ENCODE data around the gene RAB9A. TPM values are rescaled to one million over a fixed set of nuclear protein-coding genes. Genes with fewer than 3 reads are reported as not detected.
"Not testable (repeated sequence)": the region's sequence is repeated elsewhere in the genome, so short reads cannot be mapped to it uniquely, and the experiment has no call there.

RAB9A gene
- total RNA-seq, result 33.5 and 39.8 TPM in 2 replicates

DNA sequence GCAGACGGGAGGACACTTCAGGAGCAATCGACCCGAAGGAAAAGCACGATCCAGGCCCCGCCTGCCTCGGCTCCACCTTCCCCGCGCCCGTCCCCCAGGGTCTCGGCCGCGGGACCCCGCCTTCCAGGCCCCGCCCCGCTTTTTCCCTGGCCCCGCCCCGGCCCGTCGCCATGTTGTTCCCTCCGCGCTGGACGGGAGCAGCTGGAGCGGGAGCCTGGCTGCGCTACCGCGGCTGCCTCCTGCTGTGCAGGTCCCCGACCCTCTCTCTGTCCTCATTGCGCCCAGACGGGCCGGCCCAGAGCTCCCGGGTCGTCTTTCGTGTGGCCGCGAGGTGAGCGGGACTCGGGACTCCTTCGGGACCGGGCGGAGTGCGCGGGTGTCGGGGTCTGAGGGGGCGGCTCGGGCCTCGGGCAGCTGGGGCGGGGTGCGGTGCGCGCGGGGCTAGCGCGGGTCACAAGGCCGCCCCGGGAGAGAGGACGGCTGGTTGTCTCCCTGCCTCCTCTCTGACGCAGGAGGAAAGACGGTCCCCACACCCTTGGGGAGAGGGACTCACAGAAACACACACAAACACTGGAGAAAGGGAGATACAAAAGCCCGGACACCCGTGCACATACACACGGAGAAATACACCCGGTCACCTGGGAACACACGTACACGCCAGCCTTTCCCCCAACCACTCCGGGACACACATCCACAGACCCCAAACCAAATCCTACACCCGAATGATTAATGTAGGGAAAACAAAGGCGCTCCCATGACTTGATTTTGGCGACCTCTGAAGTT is at the start of gene RAB9A:
RAB9A (plus strand) TSS at position 171 of the 783 bp plus-strand sequence. CDS start 19,619 bp downstream, outside the sequence.
- DNase-seq (ENCODE audit: extremely low read depth, low read depth, low spot score), result no peak

DNA sequence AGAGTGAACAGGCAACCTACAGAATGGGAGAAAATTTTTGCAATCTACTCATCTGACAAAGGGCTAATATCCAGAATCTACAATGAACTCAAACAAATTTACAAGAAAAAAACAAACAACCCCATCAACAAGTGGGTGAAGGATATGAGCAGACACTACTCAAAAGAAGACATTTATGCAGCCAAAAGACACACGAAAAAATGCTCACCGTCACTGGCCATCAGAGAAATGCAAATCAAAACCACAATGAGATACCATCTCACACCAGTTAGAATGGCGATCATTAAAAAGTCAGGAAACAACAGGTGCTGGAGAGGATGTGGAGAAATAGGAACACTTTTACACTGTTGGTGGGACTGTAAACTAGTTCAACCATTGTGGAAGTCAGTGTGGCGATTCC is 47.2 kb upstream of the RAB9A start:
- not testable (repeated sequence) for DNase-seq (ENCODE audit: extremely low read depth, low read depth, low spot score)

DNA sequence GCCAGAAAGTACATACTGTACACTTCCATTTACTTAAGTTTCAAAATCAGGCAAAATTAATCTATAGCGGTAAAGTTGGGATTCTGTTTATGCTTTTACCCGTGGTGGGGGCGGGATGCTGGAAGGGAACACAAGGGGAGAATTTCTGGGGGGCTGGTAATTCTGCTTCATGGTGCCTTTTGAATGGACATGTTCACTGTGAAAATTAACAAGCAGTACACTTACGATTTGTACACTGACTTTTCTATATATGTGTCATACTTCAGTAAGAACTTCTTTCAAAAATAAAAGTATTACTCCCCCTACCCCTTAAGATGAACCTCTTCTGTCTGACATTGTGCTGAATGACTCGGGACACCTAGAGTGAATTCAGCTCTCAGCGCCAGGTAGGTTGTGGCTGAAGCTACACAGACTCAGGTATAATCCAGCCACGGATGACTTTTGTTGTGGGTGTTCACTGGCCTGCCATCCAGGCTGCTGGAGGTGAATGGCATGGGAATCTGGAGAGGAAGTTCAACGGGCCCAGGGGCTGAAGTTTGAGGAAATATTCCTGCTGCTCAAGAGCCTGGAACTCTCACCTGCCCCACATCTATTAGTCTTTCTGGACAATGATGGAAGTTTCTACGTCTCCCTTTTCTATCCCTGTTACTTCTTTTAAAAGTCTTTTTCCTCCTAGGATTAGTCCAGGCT is 43.3 kb upstream of the RAB9A start:
- DNase-seq (ENCODE audit: extremely low read depth, low read depth, low spot score), result no peak

DNA sequence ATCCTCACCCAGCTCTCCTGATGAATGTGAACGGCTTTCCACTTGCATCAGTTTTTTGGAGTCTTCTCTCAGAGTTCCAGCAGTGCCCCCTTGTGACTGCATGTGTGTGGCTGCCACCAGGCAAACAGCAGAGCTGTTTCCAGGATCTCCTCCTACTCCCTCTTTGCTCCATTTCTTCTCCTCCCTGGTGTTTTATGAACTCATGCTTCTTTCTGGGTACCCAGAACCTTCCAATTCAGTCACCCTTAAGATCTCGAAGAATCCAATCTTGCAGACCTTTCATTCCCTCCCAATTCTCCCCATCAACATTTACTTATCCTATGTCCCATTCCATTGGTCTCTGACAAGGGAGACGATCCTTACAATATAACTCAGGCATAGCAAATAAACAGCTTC is 42.8 kb upstream of the RAB9A start:
- DNase-seq (ENCODE audit: extremely low read depth, low read depth, low spot score), result no peak

DNA sequence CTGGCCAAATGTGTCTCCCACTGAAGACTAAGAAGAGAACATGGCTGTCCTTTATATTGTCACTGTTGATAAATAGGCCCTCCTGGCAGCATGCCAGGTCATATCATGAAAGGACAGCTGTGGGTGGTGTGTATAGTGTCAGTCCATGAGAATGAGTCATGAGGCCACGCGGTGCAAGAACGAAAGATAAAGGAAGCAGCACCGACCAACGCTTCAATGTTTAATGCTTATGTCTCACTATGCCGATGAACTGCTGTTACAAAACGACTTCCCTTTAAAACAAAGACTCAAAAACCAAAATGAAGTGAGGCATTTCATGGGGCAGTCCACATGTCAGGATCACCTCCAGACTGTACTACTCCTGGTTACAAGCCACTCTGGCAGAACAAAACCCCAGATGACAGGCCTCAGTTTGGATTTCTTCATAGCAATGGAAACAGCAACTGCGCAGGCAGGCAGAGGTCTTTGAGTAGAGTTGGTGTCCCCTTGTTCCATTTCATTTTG is 41.2 kb upstream of the RAB9A start:
- DNase-seq (ENCODE audit: extremely low read depth, low read depth, low spot score), result no peak

DNA sequence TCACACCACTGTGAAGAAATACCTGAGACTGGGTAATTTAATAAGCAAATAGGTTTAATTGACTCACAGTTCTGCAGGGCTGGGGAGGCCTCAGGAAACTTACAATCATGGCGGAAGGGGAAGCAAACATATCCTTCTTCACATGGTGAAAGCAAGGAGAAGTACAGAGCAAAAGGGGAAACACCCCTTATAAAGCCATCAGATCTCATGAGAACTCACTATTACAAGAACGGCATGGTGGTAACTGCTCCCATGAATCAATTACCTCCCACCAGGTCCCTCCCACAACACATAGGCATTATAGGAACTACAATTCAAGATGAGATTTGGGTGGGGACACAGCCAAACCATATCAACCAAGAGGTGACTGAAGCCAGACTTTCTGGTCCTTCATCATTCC is 40.6 kb upstream of the RAB9A start:
- DNase-seq (ENCODE audit: extremely low read depth, low read depth, low spot score), result not testable (repeated sequence)

DNA sequence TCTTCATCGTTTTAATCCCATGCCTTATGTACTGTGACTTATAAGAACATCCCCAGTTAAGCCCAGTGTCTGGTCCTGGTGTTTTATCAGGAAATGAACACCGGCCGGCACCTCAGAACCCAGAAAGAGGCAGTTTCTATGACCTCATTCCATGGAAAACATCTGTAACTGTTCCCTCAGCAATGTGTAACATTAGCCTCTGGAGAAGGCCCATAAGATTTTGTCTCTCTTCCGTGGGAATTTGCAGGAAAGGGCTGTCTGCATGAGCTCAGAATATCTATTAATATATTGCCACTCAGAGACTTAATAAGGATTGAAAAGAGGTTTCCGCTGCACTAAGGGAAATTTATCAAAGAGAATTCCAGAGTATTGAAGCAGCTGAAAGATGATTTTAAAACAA is 39.1 kb upstream of the RAB9A start:
- no peak for DNase-seq (ENCODE audit: extremely low read depth, low read depth, low spot score)

DNA sequence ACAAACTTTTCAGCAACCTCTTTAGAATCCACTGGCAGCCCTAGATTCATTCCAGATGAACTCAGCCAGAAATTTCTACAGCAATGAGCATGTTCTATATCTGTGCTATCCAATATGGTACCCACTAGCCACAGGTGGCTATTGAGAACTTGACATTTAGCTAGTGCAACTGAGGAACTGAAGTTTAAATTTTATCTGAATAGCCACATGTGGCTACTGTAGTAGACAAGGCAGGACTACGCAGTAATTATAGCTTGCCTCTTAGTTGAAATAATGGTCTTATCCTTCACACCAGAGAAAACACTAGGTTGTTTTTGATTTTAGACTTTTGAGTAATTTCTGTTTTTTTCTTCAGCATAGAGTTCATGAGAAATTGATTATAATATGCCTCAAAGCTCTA is 38.6 kb upstream of the RAB9A start:
- no peak for DNase-seq (ENCODE audit: extremely low read depth, low read depth, low spot score)

DNA sequence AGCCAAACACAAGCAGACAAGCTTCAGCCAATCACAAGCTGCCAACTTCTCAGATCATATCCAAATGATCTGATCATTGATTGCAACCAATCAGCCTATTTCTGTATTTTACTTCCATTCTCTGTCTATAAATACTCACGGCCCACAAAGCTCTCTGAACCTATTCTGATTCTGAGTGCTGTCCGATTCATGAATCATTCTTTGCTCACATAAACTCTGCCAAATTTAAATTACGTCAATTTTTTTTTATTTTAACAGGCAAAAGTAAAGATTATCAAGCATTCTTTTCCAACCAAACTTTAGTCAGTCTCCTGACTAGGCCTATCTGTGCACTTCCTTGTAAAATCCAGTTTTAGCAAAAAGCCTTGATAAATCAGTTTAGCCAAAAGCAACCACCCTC is 37.8 kb upstream of the RAB9A start:
- DNase-seq (ENCODE audit: extremely low read depth, low read depth, low spot score), result no peak

DNA sequence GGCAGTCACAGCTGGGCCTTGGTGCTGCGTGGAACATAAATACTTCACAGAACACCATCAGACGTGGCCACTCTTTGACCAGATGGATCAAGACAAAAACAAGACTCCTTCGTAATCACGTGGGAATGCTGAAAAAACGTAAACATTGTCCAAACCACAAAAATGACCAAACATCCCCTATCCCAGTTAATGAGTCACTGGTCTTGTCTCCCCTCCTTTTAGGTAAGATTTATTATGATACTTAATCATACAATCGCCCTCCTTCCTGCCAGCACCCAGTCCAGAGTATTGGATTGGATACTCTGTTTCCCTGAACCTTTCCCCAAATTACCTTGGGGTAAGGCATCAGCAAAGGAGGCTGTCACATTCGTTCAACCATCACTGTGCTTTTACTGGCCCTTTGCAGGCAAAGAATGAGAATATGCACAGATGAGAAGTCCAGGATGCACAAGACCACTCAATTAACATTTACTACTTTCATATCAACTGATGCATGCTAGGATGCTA is 36.6 kb upstream of the RAB9A start:
- DNase-seq (ENCODE audit: extremely low read depth, low read depth, low spot score), result no peak

GRCh38 chrX:13652850-13653693 is 35.9 kb upstream of the RAB9A start, which contains the start of gene TCEANC:
TCEANC (plus strand) TSS chrX:13653141; CDS start chrX:13662509, 9,368 bp downstream.
- DNase-seq (ENCODE audit: extremely low read depth, low read depth, low spot score), result peak; percentile 83

GRCh38 chrX:13654116-13654515 is 34.8 kb upstream of the RAB9A start:
- DNase-seq (ENCODE audit: extremely low read depth, low read depth, low spot score), result no peak

DNA sequence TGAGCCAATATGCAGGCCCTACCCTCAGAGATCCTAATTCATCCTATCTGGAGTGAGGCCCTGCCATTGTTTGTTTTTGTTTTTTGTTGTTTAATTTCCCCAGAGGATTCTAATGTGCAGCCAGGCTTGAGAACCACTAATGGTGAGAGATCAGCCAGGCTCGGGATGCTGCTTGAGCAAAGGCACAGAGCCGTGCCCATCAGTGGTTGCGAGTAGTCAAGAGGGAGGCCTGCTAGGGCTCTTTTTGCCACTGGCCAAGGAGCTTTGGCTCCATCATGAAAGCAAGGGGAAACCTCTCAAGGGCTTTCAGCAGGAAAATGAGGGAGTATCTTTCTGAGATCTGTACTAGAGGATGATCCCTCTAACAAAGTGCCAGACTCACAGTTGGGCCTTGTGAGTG is 33.3 kb upstream of the RAB9A start:
- no peak for DNase-seq (ENCODE audit: extremely low read depth, low read depth, low spot score)

DNA sequence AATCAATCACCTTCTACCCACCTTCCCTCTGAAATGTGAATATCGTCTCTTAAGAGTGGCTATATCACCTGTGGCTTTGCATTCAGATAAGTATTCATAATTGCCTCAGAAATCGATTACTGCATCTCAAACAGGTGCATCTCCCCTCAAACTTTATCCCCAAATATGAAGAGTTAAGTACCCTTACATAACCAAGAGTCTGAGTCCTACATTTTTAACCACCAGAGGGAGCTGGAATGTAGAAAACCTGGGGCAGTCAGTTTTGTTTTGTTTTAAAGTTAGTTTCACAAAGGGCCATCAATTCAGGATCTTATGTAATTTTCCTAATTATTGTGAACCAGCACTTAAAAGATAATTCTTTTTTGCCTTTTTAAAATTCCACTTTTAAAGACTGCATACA is 30.3 kb upstream of the RAB9A start:
- DNase-seq (ENCODE audit: extremely low read depth, low read depth, low spot score), result no peak

GRCh38 chrX:13659063-13659462 is 29.9 kb upstream of the RAB9A start:
- no peak for DNase-seq (ENCODE audit: extremely low read depth, low read depth, low spot score)

DNA sequence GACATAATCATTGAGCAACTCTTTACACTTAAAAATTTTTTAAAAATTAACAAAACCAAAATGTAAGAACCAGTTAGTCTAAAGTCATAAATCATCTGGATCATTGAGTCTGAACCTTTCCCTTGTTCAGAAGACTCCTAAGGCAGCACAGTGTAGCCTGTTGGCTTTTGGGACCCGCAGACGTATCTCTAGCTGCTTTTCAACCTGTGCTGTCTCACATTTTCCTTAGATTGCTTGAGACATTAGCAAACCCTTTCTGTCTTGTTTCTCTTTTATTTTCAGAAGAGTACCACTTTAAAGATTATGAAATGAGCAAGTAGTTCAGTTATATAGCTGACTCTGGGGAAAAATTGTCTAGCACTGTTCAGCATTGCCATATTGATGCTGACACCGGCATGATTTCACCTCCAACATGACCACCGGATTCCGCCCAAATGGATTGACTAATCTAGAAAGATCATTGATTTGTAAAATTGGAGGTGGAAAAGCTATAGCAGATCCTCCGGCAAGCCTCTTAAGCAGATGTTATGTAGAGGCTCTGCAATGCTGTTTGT is 27.1 kb upstream of the RAB9A start:
- DNase-seq (ENCODE audit: extremely low read depth, low read depth, low spot score), result no peak

DNA sequence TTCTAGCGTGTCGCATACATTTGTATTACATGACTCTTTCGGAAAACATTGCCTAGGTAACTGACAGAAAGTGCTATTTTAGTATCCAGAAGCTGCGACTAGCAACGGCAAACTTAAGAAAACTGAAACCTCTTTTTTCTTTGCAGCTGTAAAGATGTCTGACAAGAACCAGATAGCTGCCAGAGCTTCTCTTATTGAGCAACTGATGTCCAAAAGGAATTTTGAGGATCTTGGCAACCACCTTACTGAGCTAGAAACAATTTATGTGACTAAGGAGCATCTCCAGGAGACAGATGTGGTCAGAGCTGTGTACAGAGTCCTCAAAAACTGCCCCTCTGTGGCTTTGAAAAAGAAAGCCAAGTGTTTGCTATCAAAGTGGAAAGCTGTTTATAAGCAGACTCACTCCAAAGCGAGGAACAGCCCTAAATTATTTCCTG is 26.6 kb upstream of the RAB9A start:
- DNase-seq (ENCODE audit: extremely low read depth, low read depth, low spot score), result no peak

DNA sequence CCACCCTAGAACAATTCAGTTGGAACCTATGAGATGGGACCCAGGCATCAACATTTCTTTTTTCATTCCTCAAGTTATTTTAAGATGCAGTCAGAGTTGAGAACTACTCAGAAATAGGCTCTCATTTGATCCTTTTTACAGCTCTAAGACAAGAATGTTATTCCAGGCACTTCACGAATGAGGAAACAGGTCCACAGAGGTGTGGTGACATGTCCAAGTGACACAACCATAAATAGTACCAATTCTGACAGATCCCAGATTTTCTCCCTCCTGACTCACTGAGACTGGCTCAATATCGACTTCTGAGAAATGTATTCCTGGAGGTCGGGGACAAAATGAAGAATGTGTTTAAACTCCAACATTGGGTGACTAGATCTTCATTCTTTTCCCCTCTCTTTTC is 24.9 kb upstream of the RAB9A start:
- DNase-seq (ENCODE audit: extremely low read depth, low read depth, low spot score), result no peak

GRCh38 chrX:13666836-13667235 is 22.1 kb upstream of the RAB9A start:
- no peak for DNase-seq (ENCODE audit: extremely low read depth, low read depth, low spot score)

GRCh38 chrX:13667919-13668318 is 21.0 kb upstream of the RAB9A start:
- no peak for DNase-seq (ENCODE audit: extremely low read depth, low read depth, low spot score)

Data from glomerular endothelial cell (primary cell).